ENCODE results near the gene RTN3. TPM values are rescaled to one million over a fixed set of nuclear protein-coding genes. Genes with fewer than 3 reads are reported as not detected.

Gene RTN3
- total and polyA plus RNA-seq, 2 donors (not counting 1 experiment from before 2014, with no cell fraction given), result 10.1 to 24.9 TPM

DNA sequence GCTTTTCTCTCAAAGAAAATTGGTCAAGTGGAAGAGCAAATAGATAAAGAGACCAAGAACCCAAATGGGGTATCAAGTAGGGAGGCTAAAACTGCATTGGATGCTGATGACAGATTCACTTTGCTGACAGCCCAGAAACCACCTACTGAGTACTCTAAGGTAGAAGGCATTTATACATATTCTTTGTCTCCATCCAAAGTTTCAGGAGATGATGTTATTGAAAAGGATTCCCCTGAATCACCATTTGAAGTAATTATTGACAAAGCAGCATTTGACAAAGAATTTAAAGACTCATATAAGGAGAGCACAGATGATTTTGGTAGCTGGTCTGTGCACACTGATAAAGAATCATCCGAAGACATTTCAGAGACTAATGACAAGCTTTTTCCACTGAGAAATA, 37.7 kb downstream of the RTN3 start:
- Mint-ChIP-seq H3K27ac (no peak overlapping the region), H3K4me1 (no peaks in the 10 kb centered on the region)
- no peak for DNase-seq

DNA sequence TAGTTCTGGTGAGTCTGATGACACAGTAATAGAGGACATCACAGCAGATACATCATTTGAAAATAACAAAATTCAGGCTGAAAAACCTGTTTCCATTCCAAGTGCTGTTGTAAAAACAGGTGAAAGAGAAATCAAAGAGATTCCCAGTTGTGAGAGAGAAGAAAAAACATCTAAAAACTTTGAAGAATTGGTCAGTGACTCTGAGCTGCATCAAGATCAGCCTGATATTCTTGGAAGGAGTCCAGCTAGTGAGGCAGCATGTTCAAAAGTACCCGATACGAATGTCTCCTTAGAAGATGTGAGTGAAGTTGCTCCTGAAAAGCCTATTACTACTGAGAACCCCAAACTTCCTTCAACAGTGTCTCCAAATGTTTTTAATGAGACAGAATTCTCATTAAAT, 38.7 kb downstream of the RTN3 start:
- H3K9me3 ChIP-seq (ENCODE audit: control extremely low read depth in 1 of 3, control insufficient read depth in 2 of 3, insufficient read depth in 1 of 3, low read length in 2 of 3), result no peaks in the 10 kb centered on the region
- H3K27ac Mint-ChIP-seq, result no peak overlapping the region
- no peak overlapping the region for H3K4me2 ChIP-seq (replicated peaks; ENCODE audit: low read depth, low read length, poor library complexity, severe bottlenecking)
- TF ChIP-seq EZH2 (IDR thresholded peaks at IDR 0.05; ENCODE audit: borderline replicate concordance, insufficient read depth, low read depth, low read length, poor library complexity, severe bottlenecking) (no peak), CTCF (IDR thresholded peaks at IDR 0.05) (no peak)
- DNase-seq, result no peak
- intact Hi-C loops (cut with micrococcal nuclease), result no loop called here
- H4K20me1 ChIP-seq (ENCODE audit: control insufficient read depth, insufficient read depth, low read length, poor library complexity, severe bottlenecking), result no peaks in the 10 kb centered on the region
- H3K4me1 ChIP-seq (ENCODE audit: control insufficient read depth in 2 of 2, insufficient read depth in 2 of 2, low read length in 2 of 2), result no peaks in the 10 kb centered on the region
- ChIA-PET CTCF (no interaction called here), POLR2A (no interaction called here)
- no peaks in the 10 kb centered on the region for H3K79me2 ChIP-seq (ENCODE audit: control insufficient read depth, insufficient read depth, low read length)
- H3K27ac ChIP-seq (ENCODE audit: low read length in 2 of 2), result no peak overlapping the region
- ATAC-seq (ENCODE audit: low read depth), result no peak
- H3K27me3 ChIP-seq (replicated peaks in 1 of 4; ENCODE audit: control extremely low read depth in 1 of 4, control insufficient read depth in 3 of 4, insufficient read depth in 4 of 4, low read length in 3 of 4), result no peaks in the 10 kb centered on the region
- H3K4me3 ChIP-seq (ENCODE audit: control extremely low read depth in 1 of 5, extremely low read depth in 1 of 5, insufficient read depth in 1 of 5, low read depth in 2 of 5, low read length in 4 of 5), result no peak overlapping the region
- no peaks in the 10 kb centered on the region for H3K4me1 Mint-ChIP-seq
- no peak overlapping the region for H3K4me3 Mint-ChIP-seq
- no peak overlapping the region for H3K9ac ChIP-seq (ENCODE audit: low read length)
- no peaks in the 10 kb centered on the region for H3K36me3 ChIP-seq (replicated peaks in 1 of 2; ENCODE audit: control extremely low read depth in 1 of 2, control insufficient read depth in 1 of 2, extremely low read depth in 1 of 2, insufficient read depth in 2 of 2, low read length in 1 of 2)
- H2AFZ ChIP-seq (ENCODE audit: insufficient read depth, low read depth, low read length, poor library complexity, severe bottlenecking), result no peak overlapping the region
- WGBS (ENCODE audit: insufficient coverage), result no CpG with 5 or more reads among the region's 2 CpGs
- no peaks in the 10 kb centered on the region for H3K9me3 Mint-ChIP-seq (ENCODE audit: insufficient read depth)
- no peaks in the 10 kb centered on the region for H3K27me3 Mint-ChIP-seq

More for the DNA sequence above, 37.7 kb downstream of the RTN3 start:
- Histone ChIP-seq H3K27ac (ENCODE audit: low read length in 2 of 2) (no peak overlapping the region), H2AFZ (ENCODE audit: insufficient read depth, low read depth, low read length, poor library complexity, severe bottlenecking) (no peak overlapping the region), H3K9ac (ENCODE audit: low read length) (no peak overlapping the region), H3K27me3 (replicated peaks in 1 of 4; ENCODE audit: control extremely low read depth in 1 of 4, control insufficient read depth in 3 of 4, insufficient read depth in 4 of 4, low read length in 3 of 4) (no peaks in the 10 kb centered on the region), H3K4me2 (replicated peaks; ENCODE audit: low read depth, low read length, poor library complexity, severe bottlenecking) (no peak overlapping the region), H3K9me3 (ENCODE audit: control extremely low read depth in 1 of 3, control insufficient read depth in 2 of 3, insufficient read depth in 1 of 3, low read length in 2 of 3) (no peaks in the 10 kb centered on the region), H3K4me3 (ENCODE audit: control extremely low read depth in 1 of 5, extremely low read depth in 1 of 5, insufficient read depth in 1 of 5, low read depth in 2 of 5, low read length in 4 of 5) (no peak overlapping the region), H3K79me2 (ENCODE audit: control insufficient read depth, insufficient read depth, low read length) (no peaks in the 10 kb centered on the region), H3K4me1 (ENCODE audit: control insufficient read depth in 2 of 2, insufficient read depth in 2 of 2, low read length in 2 of 2) (no peaks in the 10 kb centered on the region), H4K20me1 (ENCODE audit: control insufficient read depth, insufficient read depth, low read length, poor library complexity, severe bottlenecking) (no peaks in the 10 kb centered on the region), H3K36me3 (replicated peaks in 1 of 2; ENCODE audit: control extremely low read depth in 1 of 2, control insufficient read depth in 1 of 2, extremely low read depth in 1 of 2, insufficient read depth in 2 of 2, low read length in 1 of 2) (no peaks in the 10 kb centered on the region)
- ChIA-PET CTCF (interaction anchor here (1.2 kb wide), 1 partner anchor 22 kb away, joined by 3 read pairs; no protein-coding TSS in a partner anchor), POLR2A (no interaction called here)
- ATAC-seq (ENCODE audit: low read depth), result no peak
- no peak overlapping the region for H3K4me3 Mint-ChIP-seq
- intact Hi-C loops (cut with micrococcal nuclease), result no loop called here
- H3K27me3 Mint-ChIP-seq, result no peaks in the 10 kb centered on the region
- no peaks in the 10 kb centered on the region for H3K9me3 Mint-ChIP-seq (ENCODE audit: insufficient read depth)
- TF ChIP-seq EZH2 (IDR thresholded peaks at IDR 0.05; ENCODE audit: borderline replicate concordance, insufficient read depth, low read depth, low read length, poor library complexity, severe bottlenecking), result no peak
- TF ChIP-seq CTCF (IDR thresholded peaks at IDR 0.05), result no peak
- WGBS (ENCODE audit: insufficient coverage), result 90% methylated on average over 1 of the region's 1 CpG

All from B cell (primary cell).